ENCODE measurements around the gene PCNT. TPM values are rescaled to one million over a fixed set of nuclear protein-coding genes. Genes with fewer than 3 reads are reported as not detected.

Gene PCNT
- total RNA-seq, 1 experiment from 2014 or later, result 41.0 TPM

- Mint-ChIP-seq H3K27ac (peak within 1 kb of the TSS; percentile 97), H3K4me3 (peak within 1 kb of the TSS; percentile 88), H3K9me3 (no peaks in the 10 kb centered on the region), H3K4me1 (peaks cover 49% of the 10 kb centered on the region), H3K27me3 (ENCODE audit: low read depth) (no peaks in the 10 kb centered on the region), H3K36me3 (peaks cover 22% of the 10 kb centered on the region)
- ATAC-seq (peak; percentile 87), DNase-seq (ENCODE audit: low spot score) (peak; percentile 91)
- CTCF ChIA-PET, result interaction anchor here (0.7 kb wide), 1 partner anchor 132 kb away, joined by 3 read pairs; no protein-coding TSS in a partner anchor
- POLR2A ChIA-PET, result interaction anchor here (0.5 to 1.4 kb wide), 3 partner anchors 37 to 214 kb away, joined by 3 to 4 read pairs (median 3); no protein-coding TSS in a partner anchor
- TF ChIP-seq SMAD3 (CRISPR knock-in tag; IDR thresholded peaks at IDR 0.05; ENCODE audit: borderline replicate concordance), result no peak
- TF ChIP-seq NR2C2 (CRISPR knock-in tag; IDR thresholded peaks at IDR 0.05), result no peak
- no peak for TF ChIP-seq ZNF671 (CRISPR knock-in tag; IDR thresholded peaks at IDR 0.05)
- TF ChIP-seq USF2 (CRISPR knock-in tag; IDR thresholded peaks at IDR 0.05), result no peak
- no peak for TF ChIP-seq GRHL2 (CRISPR knock-in tag; IDR thresholded peaks at IDR 0.05; ENCODE audit: insufficient replicate concordance, severe bottlenecking)
- TF ChIP-seq NR1H2 (CRISPR knock-in tag; IDR thresholded peaks at IDR 0.05), result no peak
- peak; percentile 84; the same call in 1 of the 2 replicates for TF ChIP-seq HMGXB4 (CRISPR knock-in tag; IDR thresholded peaks at IDR 0.05)
- 0 out of 2 replicates have a peak, but pooled peaks have one; percentile 48 for TF ChIP-seq TEAD4 (CRISPR knock-in tag; IDR thresholded peaks at IDR 0.05)
- TF ChIP-seq ZBTB43 (CRISPR knock-in tag; IDR thresholded peaks at IDR 0.05), result peak; percentile 70; the same call in 1 of the 2 replicates
- no peak for TF ChIP-seq FOXP4 (CRISPR knock-in tag; IDR thresholded peaks at IDR 0.05)
- no peak for TF ChIP-seq AFF4 (CRISPR knock-in tag; IDR thresholded peaks at IDR 0.05; ENCODE audit: borderline replicate concordance)
- no peak for TF ChIP-seq JAZF1 (CRISPR knock-in tag; IDR thresholded peaks at IDR 0.05)
- TF ChIP-seq ZMAT4 (CRISPR knock-in tag; IDR thresholded peaks at IDR 0.05), result no peak
- no peak for TF ChIP-seq FOXJ3 (CRISPR knock-in tag; IDR thresholded peaks at IDR 0.05; ENCODE audit: borderline replicate concordance)
- no peak for TF ChIP-seq CBFB (CRISPR knock-in tag; IDR thresholded peaks at IDR 0.05; ENCODE audit: low read depth)
- no peak for TF ChIP-seq SOX15 (CRISPR knock-in tag; IDR thresholded peaks at IDR 0.05)
- TF ChIP-seq ZNF317 (CRISPR knock-in tag; IDR thresholded peaks at IDR 0.05; ENCODE audit: borderline replicate concordance, low read depth), result peak; percentile 34; the same call in 1 of the 2 replicates
- TF ChIP-seq GABPB1 (CRISPR knock-in tag; IDR thresholded peaks at IDR 0.05), result peak; percentile 87
- no peak for TF ChIP-seq ZNF281 (CRISPR knock-in tag; IDR thresholded peaks at IDR 0.05)
Measured at GRCh38 chr21:46285761-46286647, 38.0 kb upstream of the PCNT start, which contains the start of gene YBEY. YBEY (plus strand) TSS chr21:46286342; CDS start chr21:46286914, 572 bp downstream.
